ENCODE data around the gene MCCD1. TPM values are rescaled to one million over a fixed set of nuclear protein-coding genes. Genes with fewer than 3 reads are reported as not detected.

MCCD1 gene
- total RNA-seq, 6 experiments from 2014 or later = not detected

DNA sequence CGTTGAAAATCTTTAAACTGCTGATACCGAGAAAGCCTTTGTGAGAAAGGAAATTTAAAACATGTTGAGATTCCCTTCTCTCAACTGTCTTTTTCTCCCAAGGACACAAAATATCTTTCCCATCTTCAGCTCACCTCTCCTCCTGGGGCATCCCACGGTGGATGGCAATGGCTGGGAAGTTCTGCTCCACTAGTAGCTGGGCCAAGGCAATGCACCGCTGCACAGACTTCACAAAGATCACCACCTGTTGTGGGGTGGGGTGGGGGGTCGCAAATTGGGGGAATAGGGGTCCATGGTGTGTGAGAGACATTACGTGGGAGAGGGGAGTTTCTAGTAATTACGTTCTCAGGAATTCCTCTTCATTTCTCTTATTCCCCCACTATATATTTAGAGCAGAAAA is 2.4 kb downstream of the MCCD1 start:
- H3K27me3 ChIP-seq = no peaks in the 10 kb centered on the region
- intact Hi-C loops (cut with DNase I) = no loop called here
- no peaks in the 10 kb centered on the region for H3K9me3 ChIP-seq
- no peak for TF ChIP-seq CTCF (IDR thresholded peaks at IDR 0.05)
- no peak for TF ChIP-seq POLR2A (IDR thresholded peaks at IDR 0.05)
- DNase-seq = no peak
- H3K27ac ChIP-seq = no peak overlapping the region
- 92% methylated on average over 5 of the region's 7 CpGs for WGBS (ENCODE audit: insufficient coverage, low coverage, low lambda C conversion rate, missing lambda C conversion rate)
- H3K36me3 ChIP-seq = peaks cover 12 to 63% (median 36%) of the 10 kb centered on the region in 4 donors
- H3K4me1 ChIP-seq = no peaks in the 10 kb centered on the region
- H3K4me3 ChIP-seq = no peak overlapping the region
- ATAC-seq = no peak

- no peak for DNase-seq
- no peak overlapping the region for H3K27ac ChIP-seq
- H3K4me3 ChIP-seq = no peak overlapping the region
- no peak for ATAC-seq
- no peaks in the 10 kb centered on the region for H3K9me3 ChIP-seq
- TF ChIP-seq CTCF (IDR thresholded peaks at IDR 0.05) (no peak), POLR2A (IDR thresholded peaks at IDR 0.05) (no peak)
- 75% methylated on average over 8 of the region's 9 CpGs for WGBS (ENCODE audit: insufficient coverage, low coverage, low lambda C conversion rate, missing lambda C conversion rate)
- no peaks in the 10 kb centered on the region for H3K4me1 ChIP-seq
- H3K36me3 ChIP-seq = peaks cover 12 to 72% (median 40%) of the 10 kb centered on the region in 4 donors
- intact Hi-C loops (cut with DNase I) = no loop called here
- no peaks in the 10 kb centered on the region for H3K27me3 ChIP-seq
These were observed 3.2 kb downstream of the MCCD1 start for GRCh38 chr6:31531771-31532643.

DNA sequence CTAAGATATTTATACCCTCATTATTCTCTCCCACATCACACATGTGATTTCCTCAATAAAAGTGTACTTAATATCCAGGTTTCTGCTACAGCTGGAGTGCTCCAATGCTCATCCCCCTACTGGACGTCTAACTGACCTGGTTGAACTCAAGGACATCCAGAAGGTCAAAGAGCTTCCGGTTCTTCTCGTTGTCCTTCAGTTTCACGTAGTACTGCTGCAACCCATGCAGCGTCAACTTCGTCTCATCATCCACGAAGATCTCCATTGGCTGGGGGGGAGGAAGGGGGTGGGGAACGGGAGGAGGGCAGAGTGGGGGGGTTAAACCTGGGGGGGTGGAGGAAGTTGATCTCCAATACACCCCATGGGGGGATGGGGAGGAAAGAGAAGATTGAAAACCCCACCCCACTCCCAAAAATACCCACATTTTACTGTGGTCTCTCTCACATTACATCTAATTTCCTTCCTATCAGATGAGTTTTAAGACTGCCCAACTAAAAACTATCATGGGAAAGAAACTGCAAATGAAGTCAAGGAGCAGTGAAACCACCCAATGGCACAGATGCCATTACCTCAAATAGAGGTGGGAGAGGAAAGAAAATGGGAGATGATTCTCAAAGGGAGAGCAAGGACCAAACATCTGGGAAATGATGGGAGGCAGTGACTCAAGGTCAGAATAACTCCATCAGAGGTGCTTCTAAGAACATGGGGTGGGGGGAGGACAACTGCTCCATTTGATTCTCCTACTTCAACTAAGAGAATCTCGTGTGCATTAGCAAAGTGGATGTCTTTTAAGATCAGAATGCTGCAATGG is 4.1 kb downstream of the MCCD1 start:
- 56% methylated on average over 8 of the region's 9 CpGs for WGBS (ENCODE audit: insufficient coverage, low coverage, low lambda C conversion rate, missing lambda C conversion rate)
- H3K4me1 ChIP-seq = no peaks in the 10 kb centered on the region
- no peaks in the 10 kb centered on the region for H3K9me3 ChIP-seq
- intact Hi-C loops (cut with DNase I) = no loop called here
- TF ChIP-seq CTCF (IDR thresholded peaks at IDR 0.05) (no peak), POLR2A (IDR thresholded peaks at IDR 0.05) (no peak)
- no peaks in the 10 kb centered on the region for H3K27me3 ChIP-seq
- H3K27ac ChIP-seq = no peak overlapping the region
- DNase-seq (no peak), ATAC-seq (peak in 2 of 4 donors; percentile 18 to 25)
- no peak overlapping the region for H3K4me3 ChIP-seq
- H3K36me3 ChIP-seq = peaks cover 12 to 80% (median 43%) of the 10 kb centered on the region in 4 donors

- Histone ChIP-seq H3K4me3 (no peak overlapping the region), H3K27ac (no peak overlapping the region), H3K27me3 (no peaks in the 10 kb centered on the region), H3K36me3 (peaks cover 12 to 86% (median 47%) of the 10 kb centered on the region in 4 donors), H3K9me3 (no peaks in the 10 kb centered on the region), H3K4me1 (peaks cover 0 to under 1% (median 0%) of the 10 kb centered on the region in 4 donors)
- whole genome bisulfite sequencing (ENCODE audit: insufficient coverage, low coverage, low lambda C conversion rate, missing lambda C conversion rate) = 86% methylated on average over 1 of the region's 1 CpG
- ATAC-seq = no peak
- no peak for TF ChIP-seq POLR2A (IDR thresholded peaks at IDR 0.05)
- no peak for TF ChIP-seq CTCF (IDR thresholded peaks at IDR 0.05)
- DNase-seq = no peak
- intact Hi-C loops (cut with DNase I) = no loop called here
These were observed 4.7 kb downstream of the MCCD1 start for GRCh38 chr6:31533455-31533841.
